Endothelial cell of umbilical vein (primary cell): ENCODE results near the gene ATP8A2. TPM values are rescaled to one million over a fixed set of nuclear protein-coding genes. Genes with fewer than 3 reads are reported as not detected.

Source experiments
- BruUV-seq: library from RNA; stranded (reverse); fragments of 400-500 nt; replicated peaks from 2 replicates; lab custom pipeline; 2021; lab: Mats Ljungman, UMichigan
- CTCF ChIA-PET: fragments of 300-600, 350-600 bp; sonication (Branson Sonifier 250); formaldehyde crosslinking; loops from one replicate; lab custom pipeline; 2021; ENCODE audit warnings: antibody characterized with exemption, inconsistent platforms; lab: Charles Lee
- POLR2A ChIA-PET: fragments of 300-600, 350-600 bp; sonication (Branson Sonifier 250); formaldehyde crosslinking; loops from one replicate; lab custom pipeline; 2021; ENCODE audit warnings: antibody characterized with exemption, inconsistent platforms; lab: Charles Lee
- DNase-seq: peaks from one replicate; pipeline ENCODE4 v3.0.0-alpha.2; 2011; ENCODE audit warnings: low read depth, low spot score
- FAIRE-seq: peaks from 2 replicates; lab custom pipeline; 2011; peaks lifted over from hg19 to GRCh38; lab: Jason Lieb, UNC
- H2AFZ ChIP-seq: 2 replicates; pipeline ENCODE4 v1.6.0; 2012; ENCODE audit warnings: low read depth, low read length, control low read depth, inconsistent platforms
- H3K27ac ChIP-seq: 2 replicates; pipeline ENCODE4 v1.5.1; 2011; ENCODE audit warnings: low read depth, mild to moderate bottlenecking, control low read depth, low read length, moderate library complexity; ENCODE audit not compliant: insufficient read depth
- H3K27me3 ChIP-seq, 2 experiments: 2 replicates each; pipeline versions ENCODE4 v1.6.0 to v1.6.1; 2011; ENCODE audit warnings: low read length in 2 of 2, mixed read lengths in 1 of 2; ENCODE audit not compliant: control insufficient read depth in 2 of 2, insufficient read depth in 2 of 2
- H3K36me3 ChIP-seq, 2 experiments: 2 replicates in 1 of 2; 3 replicates in 1 of 2; pipeline ENCODE4 v1.5.1; 2011; ENCODE audit warnings: low read length in 2 of 2, mild to moderate bottlenecking in 1 of 2, moderate library complexity in 1 of 2; ENCODE audit not compliant: control insufficient read depth in 2 of 2, insufficient read depth in 2 of 2; ENCODE audit errors: extremely low read depth in 1 of 2
- H3K4me1 ChIP-seq: 3 replicates; pipeline ENCODE4 v1.5.1; 2011; ENCODE audit warnings: mild to moderate bottlenecking, low read length; ENCODE audit not compliant: control insufficient read depth, insufficient read depth; ENCODE audit errors: extremely low read depth
- H3K4me2 ChIP-seq: 2 replicates; pipeline ENCODE4 v1.6.1; 2011; ENCODE audit warnings: low read length, control low read depth, mixed read lengths; ENCODE audit not compliant: insufficient read depth
- H3K4me3 ChIP-seq, 3 experiments: fragments of 200-600 bp in 1 of 3; sonication (generic), shearing (Covaris generic) in 1 of 3; replicated peaks in 1 of 3; 2 replicates each; pipeline ENCODE4 v1.5.1; 2011 to 2016; ENCODE audit warnings: control low read depth in 3 of 3, low read length in 3 of 3, mild to moderate bottlenecking in 2 of 3, inconsistent platforms in 1 of 3, low read depth in 1 of 3, moderate library complexity in 1 of 3; ENCODE audit not compliant: insufficient read depth in 1 of 3
- H3K79me2 ChIP-seq: 2 replicates; pipeline ENCODE4 v1.6.0; 2012; ENCODE audit warnings: low read length, inconsistent platforms; ENCODE audit not compliant: control insufficient read depth, insufficient read depth
- H3K9ac ChIP-seq: replicated peaks from 2 replicates; pipeline ENCODE3; 2011; ENCODE audit warnings: low read length, control low read depth; ENCODE audit not compliant: insufficient read depth; ENCODE audit errors: extremely low read depth
- H3K9me1 ChIP-seq: replicated peaks from 3 replicates; pipeline ENCODE4 v1.6.0; 2011; ENCODE audit warnings: mild to moderate bottlenecking, low read length; ENCODE audit not compliant: control insufficient read depth, insufficient read depth; ENCODE audit errors: extremely low read depth
- H3K9me3 ChIP-seq: replicated peaks from 2 replicates; pipeline ENCODE4 v1.5.1; 2012; ENCODE audit warnings: low read length, inconsistent platforms; ENCODE audit not compliant: control insufficient read depth, insufficient read depth
- H4K20me1 ChIP-seq: replicated peaks from 2 replicates; pipeline ENCODE3; 2011; ENCODE audit warnings: mild to moderate bottlenecking, low read length; ENCODE audit not compliant: control insufficient read depth, insufficient read depth; ENCODE audit errors: extremely low read depth
- CTCF ChIP-seq, 2 donors: IDR thresholded peaks; 1 replicate in 1 of 2; 2 replicates in 1 of 2; pipeline ENCODE4 v1.5.1; 2011; ENCODE audit warnings: low read length in 2 of 2, mild to moderate bottlenecking in 2 of 2, moderate library complexity in 2 of 2, control low read depth in 1 of 2, inconsistent platforms in 1 of 2, low read depth in 1 of 2; ENCODE audit not compliant: insufficient read depth in 1 of 2; ENCODE audit errors: extremely low read depth in 1 of 2
- EZH2 ChIP-seq: IDR thresholded peaks from 2 replicates; pipeline ENCODE4 v1.6.1; 2012; ENCODE audit warnings: borderline replicate concordance, low read depth, mild to moderate bottlenecking, moderate library complexity, low read length, inconsistent platforms; ENCODE audit not compliant: severe bottlenecking
- FOS ChIP-seq: IDR thresholded peaks from 2 replicates; pipeline ENCODE4 v1.6.1; 2011; ENCODE audit warnings: mild to moderate bottlenecking, low read length, moderate library complexity, borderline replicate concordance; ENCODE audit not compliant: insufficient read depth
- GATA2 ChIP-seq: IDR thresholded peaks from 2 replicates; pipeline ENCODE4 v1.7.0; 2011; ENCODE audit warnings: low read depth, mild to moderate bottlenecking, moderate library complexity, mixed read lengths, low read length; ENCODE audit not compliant: insufficient read length, insufficient read depth
- JUN ChIP-seq: IDR thresholded peaks from 2 replicates; pipeline ENCODE4 v1.6.1; 2011; ENCODE audit warnings: borderline replicate concordance, low read depth; ENCODE audit not compliant: insufficient read length, insufficient read depth
- MAX ChIP-seq: IDR thresholded peaks from 2 replicates; pipeline ENCODE4 v1.6.1; 2011; ENCODE audit not compliant: insufficient read depth, insufficient read length
- MYC ChIP-seq: IDR thresholded peaks from one replicate; pipeline ENCODE4 v1.6.1; 2011; ENCODE audit warnings: mild to moderate bottlenecking, low read depth, low read length
- POLR2A ChIP-seq: IDR thresholded peaks from 2 replicates; pipeline ENCODE4 v1.6.1; 2012; ENCODE audit warnings: low read depth, mild to moderate bottlenecking, control low read depth, low read length
- POLR2AphosphoS5 ChIP-seq: IDR thresholded peaks from 2 replicates; pipeline ENCODE4 v1.6.1; 2012; ENCODE audit warnings: low read depth, mild to moderate bottlenecking, control low read depth, low read length, moderate library complexity; ENCODE audit not compliant: insufficient read depth
- dilution Hi-C: fragments of 300-500 bp; cut with MboI; formaldehyde crosslinking; loops from one replicate; pipeline ENCODE4 v1.15.0; 2019; ENCODE audit warnings: low sequenced_read_pairs; ENCODE audit not compliant: extremely low pct_ligation_motif_present
- intact Hi-C: fragments of 100-400 bp; cut with micrococcal nuclease; formaldehyde crosslinking; loops from one replicate; pipeline ENCODE4 v1.10.0; 2022
- polyA plus RNA-seq, 4 experiments: library from polyadenylated mRNA; depleted of rRNA in 3 of 4; stranded (reverse) in 3 of 4; unstranded in 1 of 4; fragments of >200 nt; gene quantifications; 2 replicates each; pipeline versions ENCODE4 v1.2.1 to v1.2.3, GENCODE V29; 2011 to 2012; ENCODE audit warnings: missing spikeins in 1 of 4
- total RNA-seq: library from RNA; stranded (reverse); gene quantifications from 2 replicates; pipeline ENCODE4 v1.2.3, GENCODE V29; 2021

The ATP8A2 gene
- total and polyA plus RNA-seq, 2 donors (not counting 3 experiments of a cell fraction or from before 2014, with no cell fraction given), result 0.11 to 0.49 TPM

GRCh38 chr13:25727250-25727649 is 355.5 kb downstream of the ATP8A2 start:
- Histone ChIP-seq H3K9ac (no peak overlapping the region), H3K79me2 (no peaks in the 10 kb centered on the region), H3K9me3 (no peaks in the 10 kb centered on the region), H3K4me3 (no peak overlapping the region), H3K4me1 (no peaks in the 10 kb centered on the region), H3K9me1 (no peaks in the 10 kb centered on the region), H3K27ac (no peak overlapping the region), H3K27me3 (no peaks in the 10 kb centered on the region), H2AFZ (no peak overlapping the region), H3K4me2 (no peak overlapping the region), H4K20me1 (no peaks in the 10 kb centered on the region), H3K36me3 (no peaks in the 10 kb centered on the region)
- CTCF ChIA-PET, result interaction anchor here (1.7 kb wide), 1 partner anchor 35 kb away, joined by 4 read pairs; no protein-coding TSS in a partner anchor
- DNase-seq (no peak), FAIRE-seq (no peak)
- TF ChIP-seq POLR2AphosphoS5 (no peak), MAX (no peak), JUN (no peak), CTCF (IDR thresholded peaks at IDR 0.05; ENCODE audit: extremely low read depth in 1 of 2, insufficient read depth in 1 of 2, low read depth in 1 of 2, low read length in 2 of 2) (no peak), FOS (no peak), POLR2A (no peak), GATA2 (no peak), EZH2 (no peak), MYC (no peak)
- dilution Hi-C loops, result no loop called here
- POLR2A ChIA-PET, result no interaction called here
- intact Hi-C loops, result no loop called here
- no TSS peak for BruUV-seq
